NCI-H1048 (cell line): ENCODE data around the gene S100A9.

Source experiments
- DNase-seq: peaks from one replicate; lab custom pipeline; 2025; lab: John Stamatoyannopoulos, UW

Gene S100A9

DNA sequence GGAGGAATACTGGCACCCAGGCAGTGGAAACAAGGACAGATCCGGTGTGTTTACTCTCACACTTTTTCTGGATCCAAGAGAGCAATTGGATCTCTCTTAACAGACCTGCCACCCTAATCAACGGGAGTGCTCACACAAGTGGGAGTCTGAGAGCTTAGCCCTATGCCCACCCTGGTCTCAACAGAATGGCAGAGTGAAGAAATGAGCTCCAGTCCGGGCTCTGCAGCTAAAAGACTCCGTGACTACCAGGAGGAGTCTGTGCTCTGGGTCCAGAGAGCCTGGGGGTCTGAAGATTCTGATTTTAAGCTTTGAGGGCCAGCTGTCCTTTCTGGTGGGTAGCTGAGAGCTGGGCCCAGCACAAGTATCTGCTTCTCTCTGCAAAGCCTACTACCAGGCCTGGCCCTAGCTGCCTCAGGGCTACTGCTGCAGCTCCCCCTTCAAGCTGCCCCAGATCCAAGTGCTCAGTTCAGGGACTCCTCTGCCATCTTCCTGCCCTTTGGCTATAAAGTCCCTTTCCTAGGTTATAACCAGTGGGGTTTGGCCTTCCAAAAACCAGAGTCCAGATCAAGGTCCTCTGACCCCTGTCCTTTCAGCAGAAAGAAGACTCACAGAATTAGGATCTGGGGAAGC lies 3.9 kb downstream of the S100A9 start:
- DNase-seq, result no peak

DNA sequence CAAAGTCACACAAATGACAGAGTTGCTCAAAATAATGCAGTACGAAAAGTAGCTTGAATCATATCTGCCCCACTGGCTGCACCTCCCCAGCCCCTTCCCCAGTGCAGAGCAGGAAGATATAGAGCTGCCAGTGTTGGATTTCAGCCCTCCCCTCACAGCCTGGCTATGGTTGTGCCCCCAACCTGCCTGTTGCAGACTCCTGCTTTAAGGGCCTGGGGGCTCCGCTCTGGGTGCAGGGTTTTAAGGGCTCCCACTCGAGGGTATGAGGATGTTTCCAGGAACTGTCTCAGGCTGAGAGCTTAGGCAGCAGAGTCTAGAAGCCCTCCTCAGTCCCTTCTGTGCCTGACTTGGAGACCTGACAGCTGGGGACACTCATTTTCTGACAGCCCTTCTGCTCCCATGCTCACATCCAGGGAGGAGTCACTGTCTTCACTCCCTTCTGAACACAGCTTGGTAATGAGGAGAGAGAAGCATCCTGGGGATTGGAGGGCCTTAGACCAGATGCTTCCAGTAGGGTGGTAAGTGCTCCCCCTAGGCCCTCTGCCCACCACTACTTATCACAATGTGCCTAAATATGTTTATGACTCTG lies 4.6 kb downstream of the S100A9 start:
- no peak for DNase-seq

DNA sequence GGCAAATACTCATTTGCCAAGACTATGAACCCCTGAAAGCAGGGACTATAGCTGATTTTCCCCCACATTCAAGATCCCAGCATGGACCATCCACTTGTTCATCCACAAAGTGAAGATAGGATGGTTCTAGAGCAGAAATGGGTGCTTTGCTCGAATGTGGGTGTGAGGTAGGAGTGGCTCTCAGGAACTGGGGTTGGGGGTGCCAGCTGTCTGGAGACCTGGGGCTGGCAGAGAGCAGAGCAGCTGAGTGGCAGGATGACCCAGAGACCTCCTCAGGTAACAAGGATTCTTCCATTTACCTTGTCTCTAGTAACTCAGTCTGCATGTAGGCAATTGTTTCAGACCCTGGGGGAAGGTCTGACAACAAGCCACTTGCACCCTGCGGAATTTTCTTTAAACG lies 6.0 kb downstream of the S100A9 start:
- no peak for DNase-seq

DNA sequence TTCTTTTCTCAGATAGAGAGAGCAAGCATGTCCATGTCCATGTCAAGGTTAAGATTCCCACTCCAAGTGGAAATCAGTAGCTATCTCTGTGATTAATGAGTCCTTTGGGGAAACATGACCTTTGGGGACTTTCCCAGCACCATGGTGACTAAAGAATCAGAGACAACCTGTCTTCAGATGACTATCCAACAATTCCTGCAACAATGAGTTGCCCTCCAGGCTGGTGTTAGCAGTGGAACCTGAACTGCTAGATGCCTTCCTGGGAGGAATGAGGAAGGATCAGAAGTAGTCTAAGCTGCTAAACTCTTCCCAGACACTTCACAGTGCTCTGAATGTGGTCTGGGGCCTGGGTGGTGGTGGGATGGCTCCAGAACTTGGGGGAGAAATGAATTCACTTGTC lies 6.5 kb downstream of the S100A9 start:
- no peak for DNase-seq

DNA sequence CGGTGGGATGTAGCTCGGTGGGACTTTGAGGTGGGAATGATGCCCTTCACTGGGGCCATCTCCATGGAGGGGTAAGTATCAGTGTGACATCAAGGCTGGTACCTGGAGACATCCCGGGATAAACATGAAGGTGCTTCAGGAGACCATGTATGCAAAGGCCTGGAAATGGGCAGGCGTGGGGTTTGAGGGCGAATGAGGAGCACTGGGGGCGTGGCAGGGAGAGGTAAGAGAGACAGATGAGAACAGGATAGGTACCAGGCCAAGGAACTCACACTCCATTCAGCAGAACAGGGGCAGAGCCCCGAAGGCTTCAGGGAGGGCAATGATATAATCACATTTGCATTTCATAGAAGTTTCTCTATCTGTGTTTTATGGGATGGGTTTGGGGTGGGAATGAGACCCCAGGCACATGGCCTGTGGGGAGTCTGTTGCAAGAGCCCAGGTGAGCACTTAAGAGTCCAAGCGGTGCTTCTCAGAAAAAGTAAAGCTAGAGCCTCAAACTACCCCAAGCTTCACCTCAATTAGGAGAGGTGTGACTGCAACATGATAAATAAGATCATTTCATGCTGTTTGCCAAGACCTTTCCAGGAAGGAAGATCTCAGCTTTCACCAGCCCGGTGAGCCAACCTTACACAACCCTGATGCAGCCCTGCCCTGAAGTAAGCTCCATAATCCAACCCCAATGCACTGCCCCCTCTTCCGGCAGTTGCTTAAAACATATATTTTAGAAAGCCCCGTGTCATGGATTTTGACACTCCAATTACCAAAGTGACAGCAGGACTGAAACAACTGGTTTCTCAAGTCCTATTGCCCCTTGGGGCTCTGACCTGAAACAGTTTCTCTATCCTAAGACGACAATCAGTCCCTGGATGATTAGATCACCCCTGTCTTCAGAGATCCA lies 7.4 kb downstream of the S100A9 start:
- no peak for DNase-seq

DNA sequence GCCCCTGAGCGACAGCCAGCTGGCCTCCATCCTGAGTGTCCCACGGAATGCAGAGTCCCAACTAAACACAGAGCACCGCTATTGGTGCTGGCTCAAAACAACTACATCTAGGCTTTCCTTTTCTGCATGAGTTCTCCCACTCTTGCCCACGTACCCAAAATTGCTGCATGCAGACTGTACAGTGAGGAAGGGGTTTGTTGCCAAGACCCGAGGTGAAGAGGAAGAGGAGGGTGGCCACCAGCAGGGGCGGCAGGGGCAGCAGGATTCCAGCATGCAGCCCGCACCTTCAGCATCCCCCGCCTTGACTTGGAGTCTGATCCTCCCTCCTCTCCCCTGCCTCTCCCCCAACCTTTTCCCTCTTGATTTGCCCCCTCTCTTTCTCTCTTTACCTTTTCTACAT lies 8.0 kb downstream of the S100A9 start:
- no peak for DNase-seq

DNA sequence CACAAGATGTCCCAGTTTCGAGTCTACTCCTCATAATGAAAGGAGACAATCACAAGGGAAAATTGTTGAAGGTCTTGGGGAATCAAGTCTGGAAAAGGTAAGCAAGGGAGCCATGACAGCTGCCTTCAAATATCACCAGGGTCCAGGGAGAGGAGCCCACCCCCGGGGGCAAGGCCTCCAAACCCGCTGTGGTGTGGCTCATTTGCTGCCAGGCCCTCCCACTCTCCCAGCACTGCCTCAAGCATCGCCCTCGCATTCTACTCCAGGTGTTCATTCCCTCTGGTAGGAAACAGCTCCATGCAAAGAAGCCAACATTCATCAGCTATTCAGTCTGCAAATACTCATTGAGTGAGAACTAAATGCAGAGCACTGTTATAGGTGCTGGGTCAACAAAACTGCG lies 8.6 kb downstream of the S100A9 start:
- DNase-seq, result no peak

DNA sequence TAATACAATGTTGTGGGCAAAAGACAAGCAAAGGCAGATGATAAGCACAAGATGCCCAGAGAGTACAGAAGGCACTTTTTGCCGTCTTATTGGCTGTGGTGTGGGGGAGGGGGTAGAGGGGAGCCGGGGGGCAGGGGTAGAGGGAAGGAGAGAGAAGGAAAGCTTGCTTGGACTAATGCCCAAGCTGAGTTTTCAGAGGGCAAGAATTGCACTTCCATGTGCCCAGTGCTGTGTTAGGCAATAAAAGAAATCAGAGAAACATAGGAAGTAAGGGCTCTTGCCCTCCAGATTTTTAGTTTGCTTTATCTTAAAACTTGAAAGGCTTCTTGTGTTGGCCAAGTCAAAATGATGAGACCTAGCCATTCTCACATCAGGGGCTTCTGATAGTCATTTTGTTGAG lies 9.4 kb downstream of the S100A9 start:
- DNase-seq, result no peak

DNA sequence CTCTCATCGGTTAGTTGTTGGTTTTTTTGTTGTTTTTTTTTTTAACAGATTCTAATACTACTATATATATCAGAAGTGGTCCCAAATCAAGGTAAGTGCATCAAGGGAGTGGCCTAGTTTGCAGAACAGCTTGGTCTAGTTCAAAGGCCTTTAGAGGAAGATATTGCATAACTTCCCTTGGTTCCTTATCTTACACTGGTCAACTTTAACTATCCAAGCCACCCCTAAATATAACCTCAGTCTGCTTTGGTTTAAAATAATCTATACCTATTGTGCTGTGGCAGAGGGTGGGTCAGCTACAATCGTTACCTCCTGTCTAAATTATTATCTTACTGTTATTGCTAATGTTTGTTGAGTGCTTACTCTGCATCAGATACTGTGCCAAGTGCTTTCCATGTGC lies 10.8 kb downstream of the S100A9 start:
- DNase-seq, result no peak

DNA sequence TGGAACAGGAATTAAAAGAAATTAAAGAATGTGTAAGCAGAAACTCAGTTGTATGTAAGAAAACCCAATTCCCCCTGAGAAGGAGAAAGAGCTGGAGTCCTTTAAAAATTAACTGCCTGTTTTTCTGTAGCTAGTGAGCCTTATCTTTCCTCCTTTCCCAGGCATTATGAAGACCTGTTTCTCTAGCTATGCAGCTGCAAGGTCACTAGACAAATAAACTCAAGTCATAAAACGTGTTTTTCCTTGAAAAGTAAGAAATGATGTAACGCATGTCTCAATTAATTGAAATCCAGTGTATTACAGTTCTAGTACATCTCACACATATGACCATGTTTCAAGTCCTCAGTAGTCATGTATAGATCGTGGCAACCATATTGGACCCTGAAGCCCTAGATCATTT lies 12.5 kb downstream of the S100A9 start:
- no peak for DNase-seq

DNA sequence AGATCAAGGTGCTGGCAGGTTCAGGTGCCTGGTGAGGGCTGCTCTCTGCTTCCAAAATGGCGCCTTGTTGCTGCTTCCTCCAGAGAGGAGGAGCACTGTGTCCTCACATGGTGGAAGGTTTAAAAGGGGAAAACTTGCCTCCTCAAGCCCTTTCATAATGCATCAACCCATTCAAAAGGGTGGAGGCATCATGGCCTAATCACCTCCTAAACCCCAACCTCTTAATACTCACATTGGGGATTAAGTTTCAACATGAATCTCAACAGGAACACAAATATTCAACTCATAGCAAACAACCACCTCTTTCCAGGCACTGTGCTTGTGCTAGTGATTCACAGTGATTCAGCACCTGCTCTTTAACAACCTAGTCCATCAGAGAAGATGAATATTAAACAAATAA lies 13.6 kb downstream of the S100A9 start:
- DNase-seq, result no peak

DNA sequence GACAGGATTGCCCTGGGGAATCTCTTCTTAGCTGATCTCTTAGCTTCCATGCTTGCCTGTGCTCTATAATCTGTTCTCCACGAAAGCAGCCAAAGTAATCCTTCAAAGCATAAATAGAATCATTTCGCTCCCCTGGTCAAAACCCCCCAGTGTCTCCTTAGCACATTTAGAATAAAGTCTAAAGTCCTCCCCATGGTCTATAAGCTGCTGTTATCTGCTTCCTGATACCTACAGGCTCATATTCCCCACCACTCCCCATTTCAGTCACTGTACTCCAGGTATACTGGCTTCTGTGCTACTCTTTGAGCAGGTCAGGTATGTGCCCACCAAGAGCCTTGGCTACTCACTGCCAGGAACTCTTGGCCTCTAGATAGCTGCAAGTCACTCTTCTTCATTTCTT lies 14.9 kb downstream of the S100A9 start:
- DNase-seq, result no peak

DNA sequence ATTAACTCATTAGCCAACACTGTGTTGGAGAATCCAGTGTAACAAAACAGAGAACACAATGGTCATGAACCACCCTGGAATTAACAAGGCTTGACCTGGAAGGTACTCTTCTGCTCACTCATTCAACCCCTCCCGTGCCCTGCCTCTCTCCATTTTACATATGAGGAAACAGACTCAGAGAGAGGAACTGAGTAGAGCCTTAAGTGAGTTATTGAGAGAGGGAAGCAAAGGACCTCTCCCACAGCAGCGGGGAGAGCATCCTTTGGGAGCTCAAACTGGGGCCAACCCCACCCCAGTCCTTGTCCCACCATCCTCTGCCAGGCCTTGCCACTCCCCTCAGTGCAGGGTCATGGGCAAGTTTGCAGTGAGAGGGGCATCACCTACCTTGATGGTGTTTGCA lies 16.4 kb downstream of the S100A9 start:
- DNase-seq, result no peak

DNA sequence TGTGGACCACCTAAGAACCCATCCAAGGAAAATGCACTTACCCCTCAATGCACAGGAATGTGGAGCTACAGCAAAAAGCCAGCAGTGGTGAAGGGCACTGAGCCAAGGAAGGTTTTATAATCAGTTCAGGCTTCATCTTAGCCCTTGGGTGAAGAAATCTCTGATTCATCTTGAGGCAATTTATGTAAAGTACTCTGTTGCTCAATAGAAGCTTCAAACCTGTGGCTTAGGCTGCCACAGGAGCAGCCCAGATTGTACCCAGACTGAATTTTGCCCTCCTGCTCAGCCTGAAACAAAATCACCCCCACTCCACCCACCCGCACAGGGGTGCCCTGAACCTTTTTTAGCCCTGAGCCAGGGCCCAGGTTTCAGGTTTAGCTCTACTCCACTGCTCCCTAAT lies 17.9 kb downstream of the S100A9 start, which contains the start of gene S100A12:
Gene S100A12 (minus strand): TSS at position 111 of the 400 bp plus-strand sequence. CDS start 1,029 bp downstream, outside the sequence.
- DNase-seq, result no peak

DNA sequence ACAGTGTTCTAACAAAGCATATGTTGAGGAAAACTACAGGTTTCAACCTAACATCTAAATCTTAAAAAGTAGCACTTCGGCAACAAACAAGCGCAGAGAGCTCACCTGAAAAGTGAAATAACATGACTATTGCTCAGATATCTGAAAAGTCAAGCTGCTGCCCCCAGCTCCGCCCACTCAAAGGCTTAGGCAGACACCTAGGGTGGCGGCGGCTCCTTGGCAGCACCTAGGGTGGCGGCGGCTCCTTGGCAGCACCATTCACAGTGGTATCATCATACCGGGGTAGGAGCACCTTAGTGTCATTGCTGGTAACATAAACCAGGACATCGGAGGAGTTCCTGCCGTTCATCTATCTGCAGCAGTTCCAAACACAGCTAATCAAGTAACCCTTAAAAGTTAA lies 21.9 kb downstream of the S100A9 start:
- no peak for DNase-seq

DNA sequence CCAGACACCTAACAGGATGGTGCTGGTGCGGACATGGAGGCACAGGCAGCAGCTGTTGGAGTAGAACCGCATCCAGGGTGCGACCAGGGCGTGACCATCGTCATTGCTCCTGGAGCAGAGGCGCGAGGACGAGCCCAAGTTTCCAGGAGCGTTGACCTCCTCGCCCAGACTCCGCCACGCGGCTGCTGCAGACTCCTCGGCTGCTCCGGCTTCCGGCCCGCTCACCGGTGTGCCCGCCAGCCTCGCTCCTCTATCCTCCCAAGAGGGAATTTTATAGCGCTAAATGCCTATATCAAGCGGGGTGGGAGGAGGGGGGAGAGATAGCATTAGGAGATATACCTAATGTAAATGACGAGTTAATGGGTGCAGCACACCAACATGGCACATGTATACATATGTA lies 23.1 kb downstream of the S100A9 start:
- no peak for DNase-seq

DNA sequence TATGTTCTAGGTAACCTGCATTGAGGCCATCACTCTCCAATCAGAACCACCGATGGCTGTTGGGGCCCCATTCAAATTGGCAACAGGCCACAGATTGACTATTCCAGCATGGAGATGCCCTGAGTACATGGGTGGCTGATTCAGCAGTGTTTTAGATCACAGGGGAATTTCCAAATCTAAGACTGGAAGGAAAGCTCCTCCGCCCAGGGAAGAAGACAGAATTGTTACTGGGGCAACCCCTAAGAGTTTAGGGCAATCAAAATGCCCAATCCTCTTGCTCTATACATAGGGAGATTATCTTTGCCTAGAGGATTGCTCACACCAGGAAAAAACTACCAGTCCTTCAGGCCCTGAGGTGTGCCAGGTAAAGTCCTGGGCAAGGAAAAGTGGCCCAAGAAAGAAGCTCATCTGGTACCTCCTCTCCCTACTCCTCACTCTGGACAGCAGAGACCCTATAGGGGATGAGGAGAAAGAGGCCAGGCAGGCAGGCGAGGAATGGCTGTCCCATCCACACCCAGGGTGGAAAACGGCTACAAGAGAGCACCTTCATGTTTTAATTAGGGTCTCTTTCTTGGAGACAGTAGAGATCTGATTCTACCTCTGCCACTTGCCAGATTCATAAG lies 27.4 kb downstream of the S100A9 start:
- DNase-seq, result no peak

DNA sequence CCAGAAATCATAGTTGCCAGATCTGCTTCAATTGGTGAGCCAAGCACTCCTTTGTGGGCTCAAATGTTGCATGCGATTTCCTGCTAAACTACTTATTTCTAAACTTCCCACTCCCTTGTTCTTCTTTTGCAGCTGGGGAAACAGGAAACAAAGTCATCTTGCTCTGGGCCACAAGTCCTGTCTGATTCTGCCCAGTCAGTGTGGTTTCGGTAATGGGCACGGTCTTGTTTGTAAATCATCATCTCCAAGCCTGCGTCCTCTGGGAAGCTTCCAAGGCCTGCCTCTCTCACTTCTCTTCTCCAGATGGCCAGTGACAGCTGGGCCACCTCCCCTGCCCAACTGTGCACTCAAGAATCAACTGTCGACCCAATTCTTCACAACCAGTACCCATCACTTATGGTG lies 28.8 kb downstream of the S100A9 start:
- DNase-seq, result no peak

DNA sequence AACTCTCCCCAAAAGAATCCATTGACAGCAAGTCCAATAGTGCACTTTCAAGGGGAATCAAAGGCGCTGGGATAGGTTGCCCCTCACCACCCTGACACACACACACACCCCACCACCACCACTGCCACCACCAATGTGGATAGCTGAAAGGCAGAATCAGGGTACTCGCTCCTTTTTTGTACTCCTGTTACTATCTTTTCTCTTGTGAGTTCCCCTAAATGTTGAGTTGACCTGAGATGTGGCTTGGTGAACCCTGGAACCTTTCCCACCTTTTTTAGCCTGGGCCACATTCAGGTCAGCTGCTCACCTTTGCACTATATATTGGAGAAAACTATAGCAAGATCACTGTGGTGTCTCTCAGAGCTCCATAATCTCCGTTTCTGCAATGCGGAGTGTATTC lies 29.3 kb downstream of the S100A9 start:
- DNase-seq, result no peak

DNA sequence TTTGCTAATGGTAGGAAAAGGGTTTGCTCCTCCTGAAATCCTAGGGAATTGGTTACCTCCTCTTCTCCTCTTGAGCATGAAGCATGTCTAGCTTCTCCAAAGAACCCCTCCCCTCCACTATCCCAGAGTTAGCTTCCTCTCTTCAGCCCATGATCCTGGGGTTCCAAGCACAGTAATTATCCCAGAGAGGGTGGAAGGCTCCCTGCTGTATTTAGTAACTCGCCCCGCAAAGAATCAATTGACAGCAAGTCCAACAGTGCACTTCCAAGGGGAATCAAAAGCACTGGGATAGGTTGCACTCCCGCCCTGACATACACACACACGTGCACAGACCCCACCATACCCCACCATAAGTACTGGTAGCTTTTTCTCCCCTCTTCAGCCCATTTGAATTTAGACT lies 30.1 kb downstream of the S100A9 start:
- DNase-seq, result no peak

DNA sequence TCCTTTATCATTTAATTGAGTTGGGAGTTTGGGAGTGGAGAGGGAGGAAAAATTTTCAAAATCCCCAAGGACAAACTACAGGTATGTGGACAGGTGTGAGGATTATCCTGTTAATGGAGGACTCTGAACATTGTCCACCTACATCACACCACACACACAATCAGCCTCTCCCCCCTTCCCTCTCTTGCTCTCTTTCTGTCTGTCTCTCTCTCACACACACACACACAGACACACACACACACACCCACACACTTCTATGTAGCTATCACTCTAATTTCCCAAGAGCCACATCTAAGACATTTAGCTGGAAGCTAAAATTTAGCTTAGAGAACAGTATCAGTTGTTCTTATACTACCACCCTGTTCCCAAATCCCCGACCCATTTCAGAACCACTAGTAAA lies 31.7 kb downstream of the S100A9 start:
- no peak for DNase-seq

DNA sequence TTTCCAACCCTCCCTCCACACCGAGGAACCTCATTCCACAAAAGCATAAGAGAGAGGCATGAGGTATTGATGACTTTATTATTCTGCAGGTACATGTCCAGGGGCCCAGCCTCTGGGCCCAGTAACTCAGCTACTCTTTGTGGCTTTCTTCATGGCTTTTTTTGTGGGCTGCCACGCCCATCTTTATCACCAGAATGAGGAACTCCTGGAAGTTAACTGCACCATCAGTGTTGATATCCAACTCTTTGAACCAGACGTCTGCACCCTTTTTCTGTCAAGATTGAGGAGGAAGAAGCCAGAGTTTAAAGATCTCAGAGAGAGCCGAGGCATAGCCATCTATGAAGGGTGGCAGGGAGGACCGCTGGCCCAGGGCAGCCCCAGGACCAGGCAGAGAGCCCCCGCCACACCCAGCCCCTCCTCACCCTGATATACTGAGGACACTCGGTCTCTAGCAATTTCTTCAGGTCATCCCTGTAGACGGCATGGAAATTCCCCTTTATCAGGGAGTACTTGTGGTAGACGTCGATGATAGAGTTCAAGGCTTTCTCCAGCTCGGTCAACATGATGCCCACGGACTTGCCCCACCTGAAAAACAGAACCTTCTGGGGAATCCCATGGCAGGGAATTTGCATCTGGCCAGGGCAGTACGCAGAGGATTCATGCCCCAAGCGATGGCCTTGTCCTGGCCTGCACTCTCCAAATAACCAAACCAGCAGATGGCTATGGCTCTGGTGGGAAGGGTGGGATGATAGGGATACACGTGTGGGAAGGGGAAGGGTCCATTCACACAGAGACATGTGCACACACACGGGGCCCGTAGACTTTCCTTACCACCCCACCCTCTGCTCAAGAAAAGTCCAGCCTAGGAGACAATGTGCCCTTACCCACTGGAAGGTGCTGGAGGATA lies 32.6 kb downstream of the S100A9 start:
- DNase-seq, result no peak
